Ecto neural progenitor cell (in vitro differentiated cells): ENCODE results near the gene SORBS1.

Source experiments
- DNase-seq: peaks from one replicate; pipeline ENCODE4 v3.0.0-alpha.2; 2018; ENCODE audit warnings: low spot score

SORBS1 gene

DNA sequence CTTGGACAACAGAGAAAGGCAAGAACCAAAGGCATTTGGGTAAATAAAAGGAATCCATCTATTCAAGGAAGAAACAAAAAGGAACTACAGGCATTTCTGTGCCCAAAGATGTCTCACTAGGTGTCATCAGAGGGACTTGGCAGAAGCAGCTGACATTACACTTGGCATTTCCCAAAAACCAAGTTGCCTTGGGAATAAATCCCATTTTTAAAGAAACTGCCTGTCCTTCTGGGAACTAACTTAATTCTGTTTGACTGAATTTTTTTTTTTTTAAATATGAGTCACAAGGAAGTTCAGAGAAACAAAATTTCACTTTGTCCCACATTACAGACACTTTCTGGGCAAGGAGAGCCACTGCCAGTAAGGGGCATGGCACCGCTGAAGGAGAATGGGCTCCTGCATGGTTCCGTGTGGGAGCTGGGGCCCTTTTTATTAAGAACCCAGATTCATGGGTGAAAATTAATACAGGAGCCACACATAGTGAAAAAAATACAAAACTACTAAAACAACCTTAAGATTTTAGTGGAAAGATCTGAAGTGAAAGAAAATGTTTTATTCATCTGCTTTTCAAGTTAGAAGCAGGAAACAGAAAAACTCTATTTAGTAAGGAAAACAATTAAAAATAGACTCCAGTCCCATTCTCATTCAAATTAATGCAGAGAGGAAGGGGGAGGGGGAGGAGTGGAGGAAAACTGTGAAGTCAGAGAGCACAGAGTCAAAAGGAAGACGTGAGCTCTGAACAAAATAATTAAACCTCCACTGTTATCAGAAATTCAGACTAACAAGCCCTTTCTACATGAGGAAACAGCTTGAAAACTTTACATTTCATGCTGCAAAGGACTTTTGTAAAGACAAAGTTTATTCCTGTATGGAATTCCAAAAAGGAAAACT, 151.9 kb downstream of the SORBS1 start:
- no peak for DNase-seq

DNA sequence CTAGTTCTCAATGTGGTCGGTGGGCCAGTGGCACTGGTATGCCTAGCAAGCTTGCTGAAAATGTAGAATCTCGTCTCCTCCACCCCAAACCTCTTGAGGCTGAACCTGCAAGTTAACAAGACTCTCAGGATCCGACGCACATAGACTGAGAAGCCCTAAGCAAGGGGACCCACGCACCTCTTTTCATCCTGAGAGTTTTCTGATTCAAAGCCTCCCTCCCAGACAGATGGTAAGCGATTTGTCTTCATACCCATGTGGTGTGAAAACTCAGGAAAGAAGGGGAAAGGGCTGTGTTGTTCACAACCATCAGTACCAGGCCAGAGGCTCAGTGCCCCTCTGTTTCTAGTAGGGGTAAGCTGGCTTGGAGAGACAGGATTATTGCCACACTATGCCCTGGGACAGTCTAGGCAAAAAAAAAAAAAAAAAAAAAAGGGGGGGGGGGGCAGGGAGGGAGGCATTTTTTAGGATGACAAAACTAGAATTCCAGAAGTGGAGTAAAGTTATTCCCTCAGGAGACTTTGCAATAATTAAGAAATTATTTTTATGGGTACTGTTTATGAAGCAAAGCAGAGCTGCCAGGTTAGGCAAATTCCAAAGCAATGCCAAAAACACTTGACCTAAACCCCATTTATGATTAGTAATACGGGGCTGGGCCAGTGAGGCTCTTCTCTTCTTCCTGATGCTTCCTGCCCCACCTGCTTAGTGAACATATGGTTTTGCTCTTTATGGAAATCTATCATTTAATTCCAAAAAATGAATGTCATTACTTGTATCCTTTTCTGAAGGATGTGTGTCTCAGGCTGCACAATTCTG, 152.8 kb downstream of the SORBS1 start:
- DNase-seq = no peak

DNA sequence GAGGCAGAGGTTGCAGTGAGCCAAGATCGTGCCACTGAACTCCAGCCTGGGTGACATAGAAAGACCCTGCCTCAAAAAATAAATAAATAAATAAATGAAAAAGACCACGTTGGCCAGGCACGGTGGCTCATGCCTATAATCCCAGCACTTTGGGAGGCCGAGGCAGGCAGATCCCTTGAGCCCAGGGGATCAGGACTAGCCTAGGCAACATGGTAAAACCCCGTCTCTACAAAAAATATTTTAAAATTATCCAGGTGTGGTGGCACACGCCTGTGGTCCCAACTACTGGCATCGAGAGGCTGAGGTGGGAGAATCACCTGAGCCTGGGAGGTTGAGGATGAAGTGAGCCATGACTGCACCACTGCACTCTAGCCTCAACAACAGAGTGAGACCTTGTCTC, 153.6 kb downstream of the SORBS1 start:
- DNase-seq = no peak

DNA sequence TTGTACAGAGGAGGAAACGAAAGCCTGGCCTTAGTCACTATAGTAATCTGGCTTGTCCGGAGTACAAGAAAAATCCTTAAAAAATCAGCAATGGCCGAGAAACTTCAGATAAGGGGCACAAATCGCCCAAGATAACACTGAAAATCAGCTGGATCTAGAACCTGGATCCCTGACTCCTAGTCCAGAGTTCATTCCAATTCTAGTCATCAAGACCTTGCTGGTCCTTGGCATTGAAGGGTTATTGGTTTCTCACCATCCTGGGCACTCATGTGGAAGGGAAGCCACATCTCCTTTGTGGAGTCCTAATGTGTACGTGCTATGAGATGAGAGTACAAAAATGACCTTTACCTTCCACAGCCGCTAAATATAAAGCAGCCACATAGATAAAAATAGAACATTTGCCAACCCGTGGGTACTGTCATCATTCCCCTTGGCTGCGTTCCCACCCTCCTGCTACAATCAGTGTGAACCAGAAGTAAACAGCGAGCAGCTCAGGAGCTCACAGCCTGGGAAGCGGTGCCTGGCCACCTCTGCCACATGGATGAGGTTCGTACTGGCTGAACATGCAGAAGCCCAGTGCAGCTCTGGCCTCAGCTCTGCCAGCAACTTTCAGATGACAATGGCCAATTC, 154.4 kb downstream of the SORBS1 start:
- DNase-seq = no peak

DNA sequence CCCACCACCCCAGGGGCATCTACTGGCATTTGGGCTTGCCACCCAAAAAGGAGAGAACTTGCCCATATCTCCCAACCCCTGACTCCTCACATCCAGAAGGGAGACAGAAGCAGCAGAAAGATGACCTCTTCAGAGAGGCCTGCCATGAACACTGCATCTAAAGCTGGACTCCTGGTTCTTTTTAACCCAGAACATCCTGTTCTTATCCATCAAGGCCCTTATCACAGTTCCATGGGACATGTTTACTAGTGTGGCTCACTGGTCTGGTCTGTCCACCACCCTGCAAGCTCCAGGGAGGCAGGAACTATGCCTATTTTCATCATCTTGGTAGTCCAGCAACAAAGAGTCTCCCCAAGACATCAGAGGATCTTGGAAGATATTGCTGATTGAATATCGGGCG, 155.5 kb downstream of the SORBS1 start:
- DNase-seq = no peak

DNA sequence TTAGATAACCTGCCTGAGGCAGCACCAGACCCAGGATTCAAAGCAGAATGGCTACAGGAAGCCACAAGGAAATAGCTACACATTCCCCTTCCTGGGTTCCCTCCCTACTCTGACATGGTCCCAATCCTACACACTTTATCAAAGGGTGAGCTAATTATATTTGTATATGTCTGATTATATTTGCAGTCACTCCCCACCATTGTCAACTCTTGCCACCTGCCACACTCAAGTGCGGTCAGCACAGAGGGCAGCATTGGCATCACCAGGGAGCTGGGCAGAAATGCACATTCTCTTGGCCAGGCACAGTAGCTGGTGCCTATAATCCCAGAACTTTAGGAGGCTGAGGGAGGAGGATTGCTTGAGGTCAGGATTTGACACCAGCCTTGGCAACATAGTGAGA, 156.3 kb downstream of the SORBS1 start:
- DNase-seq = no peak

DNA sequence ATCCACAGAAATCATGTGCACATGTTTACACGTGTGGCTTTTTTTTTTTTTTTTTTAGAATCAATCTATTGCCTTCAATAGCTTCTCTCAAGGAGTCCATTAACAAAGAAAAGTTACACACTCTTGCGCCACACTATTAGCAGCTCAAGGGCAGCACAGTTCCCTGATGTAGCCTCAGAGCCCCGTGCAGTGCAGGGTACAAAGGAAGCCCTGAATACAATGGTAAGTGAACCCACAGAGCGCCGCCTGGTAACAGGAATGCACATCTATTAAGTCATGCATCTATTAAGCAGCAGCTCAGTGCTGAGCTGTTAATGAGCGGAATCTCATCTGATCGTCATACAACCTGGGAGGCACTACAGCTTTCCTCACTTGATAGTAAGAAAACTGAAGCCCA, 156.7 kb downstream of the SORBS1 start:
- DNase-seq = no peak

DNA sequence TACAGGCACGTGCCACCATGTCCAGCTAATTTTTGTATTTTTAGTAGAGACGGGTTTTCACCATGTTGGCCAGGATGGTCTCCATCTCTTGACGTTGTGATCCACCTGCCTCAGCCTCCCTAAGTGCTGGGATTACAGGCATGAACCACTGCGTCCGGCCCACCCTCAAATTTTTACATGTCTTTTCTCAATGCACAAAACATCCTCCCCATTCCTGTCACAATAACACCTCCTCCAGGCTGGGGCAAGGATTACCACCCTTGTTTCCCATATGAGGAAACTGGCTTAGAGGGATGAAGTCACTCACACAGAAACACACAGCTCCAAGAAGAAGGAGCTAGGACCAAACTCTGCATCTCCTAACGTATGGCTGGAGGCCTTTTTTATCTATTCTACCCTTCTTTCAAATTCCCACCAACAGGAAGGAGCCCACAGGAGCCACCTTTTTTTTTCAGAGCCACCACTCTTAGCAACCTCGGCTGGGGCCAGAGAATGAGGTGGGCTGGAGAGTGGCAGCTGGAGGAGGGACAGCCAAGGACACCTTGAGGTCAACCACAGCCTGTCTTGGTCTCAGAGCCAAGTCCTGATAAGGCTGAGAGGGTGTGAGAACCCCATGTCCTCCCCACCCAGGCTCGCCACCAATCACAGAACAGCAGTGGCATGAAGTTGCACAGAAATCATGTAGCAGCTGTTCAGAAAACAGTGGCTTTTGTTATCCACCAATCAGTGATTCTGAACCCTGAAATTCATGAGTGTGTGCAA, 157.3 kb downstream of the SORBS1 start:
- DNase-seq = no peak

DNA sequence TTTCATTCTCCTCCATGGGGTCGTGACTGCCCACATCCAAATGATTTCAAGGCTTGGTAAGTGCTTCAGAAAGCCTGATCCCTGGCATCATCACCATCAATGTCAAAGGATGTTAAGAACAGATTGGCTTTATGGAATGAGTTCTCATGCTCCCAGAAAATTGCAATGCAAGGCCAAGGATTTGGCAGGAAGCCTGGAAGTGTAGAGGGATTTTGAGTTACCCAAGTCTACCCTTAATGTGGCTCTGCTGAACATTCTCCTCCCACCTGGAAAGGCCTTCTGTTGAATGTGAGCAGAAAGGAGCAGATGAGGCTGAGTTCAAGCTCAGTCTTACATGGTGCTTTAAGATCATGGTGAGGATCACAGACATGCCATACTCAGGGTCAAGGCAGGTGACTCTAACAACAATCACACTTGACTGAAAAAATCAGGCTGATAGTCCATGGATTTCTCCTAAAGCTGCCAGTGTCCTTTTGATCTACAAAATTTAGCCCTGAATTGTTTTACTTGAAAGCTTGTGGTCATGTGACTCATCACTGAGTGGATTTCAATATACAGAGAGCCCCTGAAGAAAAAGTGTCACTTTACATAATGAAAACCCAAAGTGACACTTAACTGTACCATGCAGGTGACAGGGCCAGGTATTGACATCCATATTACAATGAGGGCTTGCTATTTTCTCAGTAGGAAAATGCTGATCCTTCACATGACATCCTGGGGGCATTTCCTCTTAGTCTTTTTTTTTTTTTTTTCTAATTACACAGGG, 159.3 kb downstream of the SORBS1 start:
- no peak for DNase-seq

DNA sequence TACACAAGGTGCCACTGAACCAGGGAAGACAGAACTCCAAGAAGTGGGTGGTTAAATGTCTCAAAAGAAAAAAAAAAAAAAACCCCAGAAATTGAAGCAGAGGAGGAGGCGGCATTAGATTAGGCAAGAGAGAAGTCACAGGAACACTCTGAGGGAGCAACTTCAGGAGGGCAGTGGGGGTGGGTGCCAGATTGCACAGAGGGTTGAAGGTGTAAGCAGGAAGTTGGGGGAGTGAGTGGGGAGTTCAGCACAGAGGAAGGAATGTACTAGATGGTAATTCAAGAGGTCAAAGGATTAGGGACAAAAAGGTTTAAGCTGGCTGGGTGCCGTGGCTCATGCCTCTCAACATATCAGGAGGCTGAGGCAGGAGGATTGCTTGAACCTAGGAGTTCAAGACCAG, 160.4 kb downstream of the SORBS1 start:
- no peak for DNase-seq

DNA sequence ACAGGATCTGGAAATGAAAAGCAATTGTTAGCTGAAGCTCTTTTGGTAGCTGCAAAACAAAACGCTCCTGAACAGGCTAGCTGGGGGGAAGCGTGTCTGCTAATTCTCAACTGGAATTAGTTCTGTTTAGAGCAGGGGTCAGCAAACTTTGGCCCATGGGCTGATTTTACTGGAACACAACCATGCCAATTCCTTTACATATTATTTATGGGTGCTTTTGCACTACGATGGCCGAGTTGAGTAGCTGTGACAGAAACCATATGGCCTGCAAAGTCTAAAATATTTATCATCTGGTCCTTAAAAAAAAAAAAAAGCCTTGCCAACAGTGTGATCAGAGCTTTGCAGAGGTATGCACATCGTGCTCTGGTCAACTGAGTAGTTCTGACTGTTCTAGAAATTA, 162.0 kb downstream of the SORBS1 start:
- no peak for DNase-seq

DNA sequence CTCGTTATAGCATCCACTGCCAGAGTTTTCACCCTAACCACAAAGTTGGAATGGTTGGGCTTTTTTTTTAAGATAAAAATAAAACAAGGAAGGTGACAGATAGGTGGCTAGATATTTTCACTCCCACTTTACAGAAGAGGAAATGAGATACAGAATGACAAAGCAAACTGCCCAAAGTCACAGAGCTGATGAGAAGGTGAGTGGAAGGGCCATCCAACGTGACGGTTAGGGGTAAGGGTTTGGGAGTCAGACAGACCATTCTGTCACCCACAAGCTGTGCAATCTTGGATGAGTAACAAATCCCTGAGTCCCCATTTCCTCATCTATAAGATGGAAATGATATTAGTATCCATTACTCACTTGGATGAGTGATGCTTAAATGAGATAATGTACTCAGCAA, 163.4 kb downstream of the SORBS1 start:
- DNase-seq = no peak

DNA sequence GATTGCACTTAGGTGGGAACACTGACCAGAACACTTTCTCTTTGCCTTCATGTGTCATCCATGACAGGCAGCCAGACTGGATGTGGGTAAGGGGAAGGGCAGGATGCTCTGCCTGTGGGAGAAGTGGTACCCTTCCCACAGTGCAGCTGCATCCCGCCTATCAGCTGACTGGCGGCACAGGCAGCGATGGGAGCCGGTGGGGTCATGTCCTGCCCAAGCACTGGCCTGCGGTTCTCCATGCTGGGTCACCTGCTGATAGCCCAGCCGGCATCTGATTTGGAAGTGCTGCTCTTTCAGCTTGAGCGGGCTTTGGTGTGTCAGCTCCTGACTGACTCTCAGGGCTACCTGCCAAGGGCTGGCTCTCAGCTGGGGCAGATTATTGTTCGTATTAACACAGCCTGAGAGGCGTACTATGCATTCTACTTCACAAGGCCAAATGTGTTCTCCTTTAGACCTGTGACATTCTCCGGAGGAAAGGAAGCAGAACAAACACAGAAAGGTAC, 165.2 kb downstream of the SORBS1 start:
- DNase-seq = no peak

DNA sequence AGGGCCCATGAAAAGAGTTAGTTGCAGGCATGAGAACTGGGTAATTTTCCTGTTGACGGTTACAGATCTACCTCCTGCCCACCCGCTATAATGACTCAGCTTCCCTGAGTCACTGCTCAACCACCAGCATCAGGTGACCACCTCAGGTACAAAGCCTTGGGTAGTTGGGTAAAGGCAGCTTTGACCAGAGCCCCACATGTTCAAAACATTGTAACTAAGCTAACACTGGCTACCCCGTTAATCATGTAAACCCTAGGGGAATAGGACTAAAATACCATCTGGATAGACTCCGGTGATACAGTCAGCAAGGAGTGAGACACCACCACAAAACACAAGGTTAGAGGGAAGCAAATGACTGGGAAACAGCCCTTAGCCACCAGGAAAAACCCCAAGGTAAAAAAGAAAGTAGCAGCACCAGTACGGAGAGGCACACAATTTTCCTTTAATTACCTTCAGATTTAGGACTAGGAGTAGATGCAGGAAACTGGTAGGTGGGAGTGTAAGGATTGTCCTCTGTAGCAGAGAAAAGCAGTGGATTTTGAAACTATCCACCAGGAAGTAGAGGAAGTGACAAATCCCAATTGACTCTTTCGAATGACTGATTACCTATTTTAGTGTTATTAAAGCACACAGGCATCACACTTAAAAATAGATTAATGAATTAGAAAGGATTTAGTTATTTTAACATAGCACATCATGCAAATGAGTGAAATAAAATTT, 166.8 kb downstream of the SORBS1 start:
- no peak for DNase-seq

DNA sequence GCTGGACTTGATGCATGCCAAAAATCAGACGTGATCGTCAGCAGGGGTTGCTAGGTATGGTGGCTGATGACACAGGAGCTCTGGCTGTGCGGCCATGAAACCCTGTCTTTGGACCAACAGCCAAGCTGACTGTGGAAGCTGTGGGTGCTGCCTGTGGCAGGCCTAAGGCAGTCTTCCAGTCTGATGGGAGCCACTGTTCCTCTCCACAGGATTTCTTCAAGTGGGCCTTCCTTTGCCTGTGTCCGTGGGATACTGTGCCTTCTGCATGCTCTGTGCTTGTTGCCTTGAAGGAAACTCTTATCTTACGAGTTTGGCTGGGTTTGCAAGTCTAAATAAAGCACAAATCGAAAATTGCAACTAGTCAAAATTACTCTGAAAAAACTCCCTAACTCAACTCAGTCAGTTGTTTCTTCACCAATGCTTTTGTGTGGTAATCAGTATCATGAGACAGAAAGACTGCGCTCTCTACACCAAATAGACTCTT, 168.4 kb downstream of the SORBS1 start:
- DNase-seq = no peak

DNA sequence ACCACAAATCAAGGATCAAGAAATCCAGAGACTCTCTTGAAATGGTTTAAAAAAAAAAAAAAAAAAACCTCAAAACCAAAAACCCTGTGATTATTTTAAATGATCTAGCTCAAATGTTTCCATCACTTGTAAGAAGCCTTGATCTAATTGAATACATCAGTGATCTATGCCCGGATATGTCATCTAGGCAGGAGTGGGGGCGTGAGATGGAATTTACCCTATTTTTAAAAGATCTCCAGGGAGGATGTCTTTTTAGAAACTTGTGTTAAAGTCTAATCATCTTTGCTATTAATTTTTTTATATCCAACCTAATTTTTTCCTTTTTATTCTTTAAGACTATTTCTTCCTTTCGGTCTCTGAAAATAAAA, 169.0 kb downstream of the SORBS1 start:
- DNase-seq = no peak

DNA sequence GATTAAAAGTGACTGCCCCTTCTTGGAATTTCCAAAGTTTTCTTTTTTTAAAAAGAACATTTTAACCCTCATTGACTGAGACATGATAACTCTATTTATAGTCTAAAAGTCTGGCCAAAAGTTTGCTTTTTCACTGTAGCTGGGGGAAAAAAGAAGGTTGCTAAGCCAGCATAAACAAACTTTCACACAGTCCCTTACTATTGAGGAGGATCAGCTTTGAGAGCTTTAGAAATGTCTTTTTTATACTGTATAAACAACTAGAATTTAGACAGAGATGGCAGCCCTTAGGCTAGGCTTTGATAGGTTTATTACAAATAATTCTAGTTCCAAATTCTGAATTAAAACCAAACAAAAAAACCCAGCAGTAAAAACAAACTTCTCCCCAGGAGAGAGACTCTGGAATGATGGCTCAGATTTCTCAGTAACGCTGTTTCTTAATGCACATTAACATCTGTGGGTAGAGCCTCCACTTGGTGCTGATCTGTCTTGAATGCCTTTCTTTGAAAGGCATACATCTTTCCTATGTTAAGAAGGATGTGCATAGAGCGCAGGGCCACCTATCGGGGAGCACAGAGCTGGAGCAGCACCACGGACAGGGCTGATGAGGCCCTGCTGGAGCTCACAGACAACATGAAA, 169.5 kb downstream of the SORBS1 start:
- DNase-seq = peak; percentile 64

DNA sequence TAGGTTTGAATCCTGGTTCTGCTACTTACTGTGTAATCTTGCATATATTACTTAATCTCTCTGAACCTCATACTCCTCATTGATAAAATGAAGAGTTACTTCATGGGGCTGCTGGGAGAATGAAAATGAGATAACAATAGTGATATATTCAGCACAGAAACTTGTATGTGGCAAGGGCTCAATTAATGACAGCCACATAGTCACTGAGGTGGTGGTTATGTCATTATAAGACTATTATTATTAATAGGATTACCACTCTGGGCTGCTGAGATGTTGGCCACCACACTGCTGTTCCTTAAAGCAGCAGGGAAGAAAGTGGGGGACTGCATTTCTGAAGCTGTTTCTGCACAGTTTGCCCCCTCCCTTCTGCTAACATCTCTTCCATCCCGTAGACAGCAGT, 170.0 kb downstream of the SORBS1 start:
- DNase-seq = no peak

DNA sequence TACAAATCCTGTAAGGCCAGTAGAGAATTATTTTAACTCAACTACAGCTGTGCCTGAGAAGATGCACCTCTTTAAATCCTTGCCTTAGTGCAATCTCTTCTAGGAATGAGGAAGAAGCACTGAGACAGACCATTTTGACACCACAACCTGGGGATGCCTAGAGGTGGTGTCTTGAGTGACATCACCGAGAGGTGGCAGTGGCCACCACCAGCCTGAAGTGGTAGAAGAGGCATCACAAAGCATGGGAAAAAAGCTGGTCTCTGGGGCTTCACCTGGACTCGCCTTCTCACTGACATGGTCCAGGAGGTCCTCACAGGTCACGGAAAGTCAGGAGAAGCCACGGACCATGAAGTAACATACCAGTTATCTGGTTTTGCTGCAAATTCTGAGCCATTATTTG, 171.2 kb downstream of the SORBS1 start:
- DNase-seq = no peak

DNA sequence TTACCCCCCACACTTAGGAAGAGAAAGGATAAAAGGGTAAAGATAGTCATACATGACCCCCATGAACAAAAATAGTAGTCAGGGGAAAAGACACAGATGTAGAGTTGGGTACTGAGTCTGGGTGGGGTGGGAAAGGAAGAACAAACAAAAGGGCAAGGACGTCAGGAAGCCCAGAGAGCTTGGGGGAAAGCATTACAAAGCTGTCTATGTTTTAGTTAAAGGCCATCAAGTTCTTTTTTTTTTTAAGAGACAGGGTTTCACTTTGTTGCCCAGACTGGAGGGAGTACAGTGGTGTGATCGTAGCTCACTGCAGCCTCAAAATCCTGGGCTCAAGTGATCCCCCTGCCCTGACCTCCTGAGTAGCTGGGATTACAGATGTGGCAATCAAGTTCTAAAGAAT, 172.0 kb downstream of the SORBS1 start:
- no peak for DNase-seq
